Lower lobe of right lung (tissue), 2 donors: Measurements from ENCODE around the gene SOD2. TPM values are rescaled to one million over a fixed set of nuclear protein-coding genes. Genes with fewer than 3 reads are reported as not detected.

Source experiments
- ATAC-seq, 2 donors: fragments of 200-7000 bp; cut with Tn5 transposase; one replicate each; pipeline ENCODE4 v1.9.1; 2020 to 2022; ENCODE audit warnings: mild to moderate bottlenecking in 2 of 2, moderate library complexity in 2 of 2
- DNase-seq: peaks from one replicate; pipeline ENCODE4 v3.0.0-alpha.2; 2020
- H3K27ac ChIP-seq: fragments of 200-600 bp; one replicate; pipeline ENCODE4 v1.8.0; 2022
- H3K27me3 ChIP-seq: fragments of 200-600 bp; one replicate; pipeline ENCODE4 v1.8.0; 2022; ENCODE audit warnings: low read depth
- H3K36me3 ChIP-seq: fragments of 200-600 bp; one replicate; pipeline ENCODE4 v1.8.0; 2022; ENCODE audit warnings: mild to moderate bottlenecking
- H3K4me1 ChIP-seq: fragments of 200-600 bp; one replicate; pipeline ENCODE4 v1.8.0; 2022
- H3K4me3 ChIP-seq: fragments of 200-600 bp; one replicate; pipeline ENCODE4 v1.8.0; 2022; ENCODE audit warnings: mild to moderate bottlenecking
- H3K9me3 ChIP-seq: fragments of 200-600 bp; one replicate; pipeline ENCODE4 v1.8.0; 2022
- intact Hi-C: fragments of 100-400 bp; cut with DNase I; formaldehyde crosslinking; loops from one replicate; pipeline ENCODE4 v1.11.0; 2022
- total RNA-seq: library from RNA; stranded (reverse); fragmentation: NEBNext Ultra II Directional; extraction: Animal tissue kit (Norgen Biotek cat#: 25700); gene quantifications from one replicate; pipeline ENCODE4 v1.2.1, GENCODE V29; 2021
- TF ChIP-seq, protein P1 (sequence below): fragments of 200-600 bp; IDR thresholded peaks from one replicate; pipeline ENCODE4 v1.8.0; 2022; ENCODE audit warnings: antibody characterized with exemption, mild to moderate bottlenecking
- donor health status: DM: no; HTN: yes; CAD: no; lungs with severe emphysema.

Gene SOD2
- total RNA-seq, 1 donor from 2014 or later, result 352 TPM

GRCh38 chr6:159730332-159730676 lies 37.3 kb upstream of the SOD2 start:
- Histone ChIP-seq H3K27me3 (no peaks in the 10 kb centered on the region), H3K9me3 (no peaks in the 10 kb centered on the region), H3K4me3 (no peak overlapping the region), H3K4me1 (peaks cover 76% of the 10 kb centered on the region), H3K27ac (no peak overlapping the region), H3K36me3 (no peaks in the 10 kb centered on the region)
- DNase-seq (no peak), ATAC-seq (no peak)
- intact Hi-C loops, result no loop called here
- TF ChIP-seq, protein P1, sequence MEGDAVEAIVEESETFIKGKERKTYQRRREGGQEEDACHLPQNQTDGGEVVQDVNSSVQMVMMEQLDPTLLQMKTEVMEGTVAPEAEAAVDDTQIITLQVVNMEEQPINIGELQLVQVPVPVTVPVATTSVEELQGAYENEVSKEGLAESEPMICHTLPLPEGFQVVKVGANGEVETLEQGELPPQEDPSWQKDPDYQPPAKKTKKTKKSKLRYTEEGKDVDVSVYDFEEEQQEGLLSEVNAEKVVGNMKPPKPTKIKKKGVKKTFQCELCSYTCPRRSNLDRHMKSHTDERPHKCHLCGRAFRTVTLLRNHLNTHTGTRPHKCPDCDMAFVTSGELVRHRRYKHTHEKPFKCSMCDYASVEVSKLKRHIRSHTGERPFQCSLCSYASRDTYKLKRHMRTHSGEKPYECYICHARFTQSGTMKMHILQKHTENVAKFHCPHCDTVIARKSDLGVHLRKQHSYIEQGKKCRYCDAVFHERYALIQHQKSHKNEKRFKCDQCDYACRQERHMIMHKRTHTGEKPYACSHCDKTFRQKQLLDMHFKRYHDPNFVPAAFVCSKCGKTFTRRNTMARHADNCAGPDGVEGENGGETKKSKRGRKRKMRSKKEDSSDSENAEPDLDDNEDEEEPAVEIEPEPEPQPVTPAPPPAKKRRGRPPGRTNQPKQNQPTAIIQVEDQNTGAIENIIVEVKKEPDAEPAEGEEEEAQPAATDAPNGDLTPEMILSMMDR, result no peak

GRCh38 chr6:159729598-159730331 lies 36.7 kb upstream of the SOD2 start:
- Histone ChIP-seq H3K4me3 (peak overlapping the region; percentile 85), H3K27ac (no peak overlapping the region), H3K36me3 (no peaks in the 10 kb centered on the region), H3K9me3 (no peaks in the 10 kb centered on the region), H3K4me1 (peaks cover 75% of the 10 kb centered on the region), H3K27me3 (no peaks in the 10 kb centered on the region)
- intact Hi-C loops, result no loop called here
- DNase-seq (no peak), ATAC-seq (no peak)
- TF ChIP-seq, protein P1, result no peak

GRCh38 chr6:159728531-159728964 lies 35.5 kb upstream of the SOD2 start:
- peaks cover 63% of the 10 kb centered on the region for H3K4me1 ChIP-seq
- intact Hi-C loops, result no loop called here
- ATAC-seq (no peak), DNase-seq (no peak)
- no peaks in the 10 kb centered on the region for H3K9me3 ChIP-seq
- H3K27ac ChIP-seq, result peak overlapping the region; percentile 98
- H3K36me3 ChIP-seq, result no peaks in the 10 kb centered on the region
- H3K27me3 ChIP-seq, result no peaks in the 10 kb centered on the region
- TF ChIP-seq, protein P1, result no peak
- peak overlapping the region; percentile 85 for H3K4me3 ChIP-seq

- Histone ChIP-seq H3K9me3 (no peaks in the 10 kb centered on the region), H3K36me3 (no peaks in the 10 kb centered on the region), H3K4me3 (peak overlapping the region; percentile 85), H3K27ac (peak overlapping the region; percentile 98), H3K27me3 (no peaks in the 10 kb centered on the region), H3K4me1 (peaks cover 56% of the 10 kb centered on the region)
- intact Hi-C loops, result no loop called here
- TF ChIP-seq, protein P1, result no peak
- DNase-seq (no peak), ATAC-seq (peak; percentile 55 to 60)
Measured at GRCh38 chr6:159727717-159728445, 34.8 kb upstream of the SOD2 start.

DNA sequence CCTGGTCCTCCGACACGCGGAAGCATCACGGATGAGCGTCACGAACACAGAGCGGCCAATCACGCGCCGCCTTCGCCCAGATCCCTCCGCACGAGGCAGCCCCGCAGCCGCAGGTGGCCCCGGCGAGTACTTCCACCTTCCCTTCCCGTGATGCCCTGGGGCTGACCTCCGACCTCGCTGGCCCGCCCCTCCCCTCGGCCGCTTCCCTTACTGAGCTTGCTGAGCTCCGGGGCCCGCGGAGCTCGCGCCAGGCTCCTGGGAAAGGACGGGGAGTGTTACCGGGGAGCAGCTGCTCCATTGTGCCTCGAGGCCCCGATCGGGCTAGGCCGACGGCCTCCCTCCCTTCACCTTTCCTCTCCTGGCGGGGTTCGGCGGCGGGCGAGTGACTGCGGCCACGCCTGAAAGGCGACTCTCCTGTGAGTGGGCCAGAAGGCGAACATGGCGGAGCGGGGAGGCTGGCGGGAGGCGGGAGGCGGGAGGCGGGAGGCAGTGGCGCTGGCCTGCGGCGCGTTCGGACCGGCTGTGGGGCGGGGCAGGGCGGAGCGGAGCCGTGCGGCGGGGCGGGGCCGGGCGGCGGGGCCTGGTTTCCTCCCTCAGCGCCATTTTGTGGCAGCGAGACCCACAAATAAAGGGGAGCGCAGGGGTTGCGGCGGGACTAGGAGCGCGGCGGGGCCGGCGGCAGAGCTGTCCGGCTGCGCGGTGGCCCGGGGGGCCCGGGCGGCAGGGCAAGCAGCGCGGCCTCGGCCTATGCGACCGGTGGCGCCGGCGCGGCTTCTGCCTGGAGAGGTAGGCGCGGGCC lies 34.1 kb upstream of the SOD2 start, which contains the start of gene WTAP:
Gene WTAP, plus strand, starts transcription at position 589 of the 799 bp plus-strand sequence. CDS start 8,760 bp downstream, outside the sequence.
- intact Hi-C loops, result no loop called here
- H3K27ac ChIP-seq, result peak within 1 kb of the TSS; percentile 98

More for the DNA sequence above, 34.1 kb upstream of the SOD2 start, which contains the start of gene WTAP:
- peak within 1 kb of the TSS; percentile 85 for H3K4me3 ChIP-seq
- TF ChIP-seq, protein P1, result no peak
- ATAC-seq, result peak; percentile 97 to 98
- DNase-seq, result peak; percentile 97
- peaks cover 48% of the 10 kb centered on the region for H3K4me1 ChIP-seq
- no peaks in the 10 kb centered on the region for H3K36me3 ChIP-seq
- H3K27me3 ChIP-seq, result no peaks in the 10 kb centered on the region
- H3K9me3 ChIP-seq, result no peaks in the 10 kb centered on the region
